HEK293 (cell line): ENCODE results near the gene SPACA7.

Experiments
- CTCF ChIA-PET: fragments of 350-600 bp; formaldehyde crosslinking; extraction: SDS; loops from one replicate; lab custom pipeline; 2021; ENCODE audit warnings: antibody characterized with exemption; lab: Yijun Ruan, JAX
- POLR2A ChIA-PET: fragments of 300-600 bp; formaldehyde crosslinking; extraction: SDS; loops from one replicate; lab custom pipeline; 2020; ENCODE audit warnings: antibody characterized with exemption, inconsistent platforms; lab: Yijun Ruan, JAX
- H3K27ac ChIP-seq: fragments of 200-500 bp; sonication (Bioruptor generic); 2 replicates; pipeline ENCODE4 v1.5.1; 2014; ENCODE audit warnings: low read depth, low read length, control low read depth, inconsistent platforms; ENCODE audit errors: extremely low read depth
- H3K36me3 ChIP-seq, 2 experiments: fragments of 200-500 bp in 1 of 2; sonication (Bioruptor generic) in 1 of 2; 1 replicate in 1 of 2; 2 replicates in 1 of 2; pipeline ENCODE4 v1.5.1; 2014 to 2017; ENCODE audit warnings: inconsistent platforms in 2 of 2, low read length in 2 of 2; ENCODE audit not compliant: control insufficient read depth in 2 of 2, insufficient read depth in 1 of 2
- H3K4me1 ChIP-seq: fragments of 200-500 bp; sonication (Bioruptor generic); 2 replicates; pipeline ENCODE4 v1.5.1; 2014; ENCODE audit warnings: mild to moderate bottlenecking, low read length, inconsistent platforms; ENCODE audit not compliant: control insufficient read depth, insufficient read depth
- H3K4me3 ChIP-seq: 2 replicates; pipeline ENCODE4 v1.5.1; 2011; ENCODE audit warnings: low read depth, mild to moderate bottlenecking, control low read depth, low read length, moderate library complexity
- H3K9me3 ChIP-seq: fragments of 200-500 bp; sonication (Bioruptor generic); 2 replicates; pipeline ENCODE4 v1.5.1; 2014; ENCODE audit warnings: low read depth, low read length, inconsistent platforms; ENCODE audit not compliant: control insufficient read depth, insufficient read depth
- GLI4 ChIP-seq: fragments of 450-650 bp; formaldehyde crosslinking; IDR thresholded peaks from 2 replicates; pipeline ENCODE4 v1.5.1; 2016; ENCODE audit warnings: missing biosample characterization, missing genetic modification characterization
- SETDB1 ChIP-seq: IDR thresholded peaks from one replicate; pipeline ENCODE4 v1.6.1; 2017; ENCODE audit warnings: mild to moderate bottlenecking, low read length, moderate library complexity, mixed read lengths; ENCODE audit not compliant: insufficient read length
- WT1 ChIP-seq: fragments of 450-650 bp; formaldehyde crosslinking; IDR thresholded peaks from 2 replicates; pipeline ENCODE4 v1.5.1; 2016; ENCODE audit warnings: missing biosample characterization, missing genetic modification characterization
- ZBTB26 ChIP-seq: fragments of 450-650 bp; formaldehyde crosslinking; optimal IDR thresholded peaks from 2 replicates; pipeline ENCODE3; 2016; ENCODE audit warnings: missing biosample characterization, mild to moderate bottlenecking, missing genetic modification characterization
- ZNF114 ChIP-seq: fragments of 450-650 bp; formaldehyde crosslinking; IDR thresholded peaks from 2 replicates; pipeline ENCODE4 v1.5.0; 2017; ENCODE audit warnings: missing biosample characterization, missing genetic modification characterization
- ZNF148 ChIP-seq: fragments of 450-650 bp; formaldehyde crosslinking; IDR thresholded peaks from 2 replicates; pipeline ENCODE4 v1.5.0; 2017; ENCODE audit warnings: missing biosample characterization, missing genetic modification characterization, borderline replicate concordance
- ZNF174 ChIP-seq: fragments of 450-650 bp; formaldehyde crosslinking; IDR thresholded peaks from 2 replicates; pipeline ENCODE4 v1.5.0; 2017; ENCODE audit warnings: missing biosample characterization, mild to moderate bottlenecking, missing genetic modification characterization
- ZNF2 ChIP-seq: fragments of 450-650 bp; formaldehyde crosslinking; IDR thresholded peaks from 2 replicates; pipeline ENCODE4 v1.5.1; 2016; ENCODE audit warnings: missing biosample characterization, missing genetic modification characterization
- ZNF202 ChIP-seq: fragments of 450-650 bp; formaldehyde crosslinking; IDR thresholded peaks from 2 replicates; pipeline ENCODE4 v1.5.1; 2016; ENCODE audit warnings: missing biosample characterization, missing genetic modification characterization, borderline replicate concordance
- ZNF362 ChIP-seq: fragments of 450-650 bp; formaldehyde crosslinking; IDR thresholded peaks from 2 replicates; pipeline ENCODE4 v1.5.1; 2016; ENCODE audit warnings: missing biosample characterization, missing genetic modification characterization
- ZNF518A ChIP-seq: fragments of 450-650 bp; formaldehyde crosslinking; conservative IDR thresholded peaks from 2 replicates; pipeline ENCODE4 v1.5.1; 2016; ENCODE audit warnings: low read depth, missing biosample characterization, missing genetic modification characterization
- ZNF555 ChIP-seq: fragments of 450-650 bp; formaldehyde crosslinking; conservative IDR thresholded peaks from 2 replicates; pipeline ENCODE4 v1.5.1; 2017; ENCODE audit warnings: missing biosample characterization, mild to moderate bottlenecking, missing genetic modification characterization, inconsistent platforms
- ZNF558 ChIP-seq: fragments of 450-650 bp; formaldehyde crosslinking; IDR thresholded peaks from 2 replicates; pipeline ENCODE4 v1.5.1; 2016; ENCODE audit warnings: missing biosample characterization, missing genetic modification characterization
- ZNF621 ChIP-seq: fragments of 450-650 bp; formaldehyde crosslinking; IDR thresholded peaks from 2 replicates; pipeline ENCODE4 v1.5.1; 2017; ENCODE audit warnings: missing biosample characterization, missing genetic modification characterization
- ZNF830 ChIP-seq: fragments of 450-650 bp; IDR thresholded peaks from 2 replicates; pipeline ENCODE4 v1.5.0; 2018; ENCODE audit warnings: missing biosample characterization, missing genetic modification characterization, low read depth, mild to moderate bottlenecking, moderate library complexity
- ZNF837 ChIP-seq: fragments of 450-650 bp; formaldehyde crosslinking; IDR thresholded peaks from 2 replicates; pipeline ENCODE4 v1.5.1; 2016; ENCODE audit warnings: missing biosample characterization, missing genetic modification characterization

SPACA7 gene

GRCh38 chr13:112424098-112424497, 47.9 kb downstream of the SPACA7 start (continued):
- TF ChIP-seq ZNF362 (tag by site-specific recombination) (no peak), GLI4 (tag by site-specific recombination) (no peak), ZNF558 (tag by site-specific recombination) (no peak), ZNF202 (tag by site-specific recombination) (no peak), ZNF621 (tag by site-specific recombination) (no peak), ZNF518A (tag by site-specific recombination) (no peak), ZNF148 (tag by site-specific recombination) (no peak), WT1 (no peak), ZNF114 (tag by site-specific recombination) (no peak)

- Histone ChIP-seq H3K4me3 (no peak overlapping the region), H3K36me3 (no peaks in the 10 kb centered on the region), H3K27ac (no peak overlapping the region), H3K4me1 (no peaks in the 10 kb centered on the region), H3K9me3 (no peaks in the 10 kb centered on the region)
- TF ChIP-seq ZBTB26 = no peak
- TF ChIP-seq ZNF2 (tag by site-specific recombination) = no peak
- TF ChIP-seq ZNF830 (tag by site-specific recombination) = no peak
- TF ChIP-seq SETDB1 = peak; percentile 19
- no peak for TF ChIP-seq ZNF174 (tag by site-specific recombination)
- no peak for TF ChIP-seq ZNF837
- TF ChIP-seq ZNF555 = no peak
- ChIA-PET CTCF (no interaction called here), POLR2A (no interaction called here)
Observed at GRCh38 chr13:112428704-112429103, 52.5 kb downstream of the SPACA7 start.
